Neural progenitor cell (in vitro differentiated cells): ENCODE data around the gene MAPRE3.

Experiments used
- CTCF ChIP-seq: fragments of 200-600 bp; sonication (generic); IDR thresholded peaks from 2 replicates; pipeline ENCODE4 v1.5.1; 2017; ENCODE audit warnings: antibody characterized with exemption, mild to moderate bottlenecking
- EZH2 ChIP-seq: fragments of 200-600 bp; sonication (generic); IDR thresholded peaks from 2 replicates; pipeline ENCODE4 v1.6.1; 2017; ENCODE audit warnings: antibody characterized with exemption, mild to moderate bottlenecking, moderate library complexity
- EZH2phosphoT487 ChIP-seq: fragments of 200-600 bp; sonication (generic); IDR thresholded peaks from 2 replicates; pipeline ENCODE4 v1.6.1; 2017; ENCODE audit warnings: antibody characterized with exemption

GRCh38 chr2:27049422-27050280 lies 79.2 kb downstream of the MAPRE3 start:
- TF ChIP-seq EZH2phosphoT487 (no peak), CTCF (no peak), EZH2 (no peak)
